HG03342 (cell line): ENCODE data around the gene CARD6.
A peak's percentile ranks its signal among the peaks of the same experiment; 100 is the strongest.
"Not testable (repeated sequence)": the region's sequence is repeated elsewhere in the genome, so short reads cannot be mapped to it uniquely, and the experiment has no call there.

ENCODE experiments used
- ATAC-seq: cut with Tn5 transposase; IDR thresholded peaks from one replicate; pipeline ENCODE4 v1.9.1; 2021; ENCODE audit warnings: mild to moderate bottlenecking, moderate library complexity; ENCODE audit not compliant: unreplicated experiment

CARD6 gene

DNA sequence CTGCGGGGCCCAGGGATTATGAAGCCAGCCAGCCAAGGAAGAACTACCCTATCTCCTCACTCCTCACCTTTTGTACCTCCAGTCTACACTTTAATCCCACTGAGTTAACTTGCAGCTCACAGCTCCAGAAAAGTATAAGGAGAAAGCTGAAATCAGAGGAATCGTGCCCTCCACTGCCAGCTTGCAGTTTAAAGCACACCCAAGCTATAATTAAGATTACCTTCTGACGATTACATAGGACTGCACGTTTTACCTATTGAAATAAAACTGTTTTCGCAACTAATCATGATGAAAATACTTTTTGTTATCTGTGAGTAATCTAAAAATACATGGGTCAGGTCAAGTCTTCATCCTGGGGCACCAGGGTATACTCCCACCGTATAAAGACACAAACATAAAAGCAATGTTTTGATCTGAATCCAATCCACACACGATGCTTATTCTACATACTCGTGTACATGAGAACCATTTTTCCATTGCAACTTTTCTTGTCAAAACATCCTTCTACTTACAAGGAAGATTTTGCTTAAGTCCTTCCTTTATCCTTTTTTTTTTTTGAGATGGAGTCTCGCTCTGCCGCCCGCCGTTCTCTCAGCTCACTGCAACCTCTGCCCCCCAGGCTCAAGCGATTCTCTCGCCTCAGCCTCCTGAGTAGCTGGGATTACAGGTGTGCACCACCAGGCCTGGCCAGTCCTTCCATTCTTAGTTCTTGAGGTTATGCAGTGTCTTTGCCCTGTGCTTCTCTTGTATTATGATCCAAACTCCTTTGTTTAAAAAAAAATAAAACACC lies 13.8 kb upstream of the CARD6 start:
- ATAC-seq, result no peak

DNA sequence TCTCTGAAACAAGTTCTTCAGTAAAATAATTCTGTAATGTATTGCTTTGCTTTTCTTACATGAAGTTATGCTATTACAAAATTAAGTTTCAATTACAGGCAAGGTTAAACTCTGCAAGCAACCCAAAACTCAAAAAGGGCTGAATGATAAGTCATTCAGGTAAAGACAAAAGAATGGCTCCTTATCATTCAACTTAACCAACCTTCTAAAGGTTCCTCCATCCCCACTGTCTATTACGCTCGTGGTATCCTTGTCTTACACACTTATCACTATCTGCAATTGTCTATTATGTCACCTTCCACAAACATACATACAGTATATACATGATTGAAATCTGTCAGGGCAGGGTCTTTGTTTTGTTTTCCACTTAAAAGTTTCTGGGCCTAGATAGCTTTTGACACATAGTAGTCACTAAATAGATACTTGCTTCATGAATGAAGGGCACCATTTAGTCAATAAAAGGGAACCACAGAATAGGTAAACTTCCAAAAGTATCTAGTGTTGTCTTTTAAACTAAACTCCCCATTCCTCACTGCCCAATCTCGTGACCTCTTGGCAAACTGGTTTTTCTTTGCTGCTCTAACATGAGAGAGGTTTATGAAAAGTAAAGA lies 13.0 kb upstream of the CARD6 start:
- no peak for ATAC-seq

DNA sequence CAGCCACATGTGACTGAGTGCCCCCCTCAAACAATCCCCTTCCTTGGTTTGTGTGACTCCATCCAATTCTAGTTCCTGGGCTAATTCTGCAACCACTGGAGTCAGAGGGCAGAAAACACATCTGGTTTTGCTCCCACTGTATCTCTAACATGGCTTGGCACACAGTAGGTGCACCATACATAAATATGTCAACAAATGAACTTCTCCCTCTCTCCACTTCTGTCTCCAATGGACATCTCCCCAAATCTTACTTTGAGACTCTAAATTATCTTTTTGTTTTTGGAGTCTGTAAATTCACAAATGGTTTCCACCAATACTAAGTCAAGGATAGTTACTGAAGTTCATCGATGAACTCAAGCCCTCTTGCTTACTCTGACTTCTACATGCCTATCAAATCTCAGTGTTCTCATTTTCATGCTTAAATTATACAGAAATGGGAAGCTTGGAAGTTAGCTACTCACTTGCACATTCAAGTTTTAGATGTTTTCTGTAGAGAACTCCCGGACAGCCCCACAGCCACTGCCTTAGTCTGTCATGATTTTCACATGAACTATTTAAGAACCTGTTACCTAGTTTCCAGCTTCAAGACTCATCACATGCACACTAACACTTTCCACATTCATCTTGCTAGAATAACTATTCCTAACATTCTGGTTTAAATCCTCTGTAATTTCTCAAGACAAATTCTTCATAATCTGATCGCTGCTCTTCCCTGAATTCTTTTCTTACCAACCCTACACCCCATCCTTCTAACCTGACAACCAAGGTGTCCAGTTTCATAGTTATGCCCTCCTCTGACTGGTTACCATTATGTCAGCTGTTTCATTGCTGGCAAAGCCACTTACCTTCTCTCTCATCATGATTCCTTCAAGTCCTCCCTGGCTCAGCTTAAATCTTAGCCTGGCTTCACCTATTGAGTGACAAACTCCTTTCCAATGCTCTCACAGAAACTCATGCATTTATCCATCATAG lies 12.2 kb upstream of the CARD6 start:
- no peak for ATAC-seq

DNA sequence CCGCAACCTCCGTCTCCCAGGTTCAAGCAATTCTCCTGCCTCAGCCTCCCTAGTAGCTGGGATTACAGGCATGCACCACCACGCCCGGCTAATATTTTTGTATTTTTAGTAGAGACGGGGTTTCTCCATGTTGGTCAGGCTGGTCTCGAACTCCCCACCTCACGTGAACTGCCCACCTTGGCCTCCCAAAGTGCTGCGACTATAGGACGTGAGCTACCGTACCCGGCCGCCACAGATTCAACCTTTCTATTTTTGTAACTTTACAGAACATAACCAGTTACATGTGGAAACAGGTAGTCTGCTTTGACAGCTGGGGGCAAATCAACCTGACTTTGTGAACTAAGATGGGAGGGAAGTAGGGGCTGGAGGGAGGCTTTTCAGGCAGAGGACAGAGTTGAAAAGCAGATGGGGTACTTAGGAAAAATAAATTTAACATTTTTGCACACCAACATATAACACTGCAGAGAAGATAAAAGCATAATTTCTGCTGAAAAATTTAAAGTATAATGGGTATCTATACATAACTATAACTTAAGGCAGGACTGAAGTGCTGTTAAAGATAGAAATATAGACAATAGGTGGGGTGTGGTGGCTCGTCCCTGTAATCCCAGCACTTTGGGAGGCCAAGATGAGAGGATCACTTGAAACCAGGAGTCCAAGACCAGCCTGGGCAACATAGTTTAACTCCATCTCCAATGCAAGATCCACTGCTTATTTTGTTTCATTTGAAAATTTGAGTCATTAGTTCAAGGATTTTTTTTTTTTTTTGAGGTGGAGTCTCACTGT lies 11.2 kb upstream of the CARD6 start:
- ATAC-seq, result no peak

DNA sequence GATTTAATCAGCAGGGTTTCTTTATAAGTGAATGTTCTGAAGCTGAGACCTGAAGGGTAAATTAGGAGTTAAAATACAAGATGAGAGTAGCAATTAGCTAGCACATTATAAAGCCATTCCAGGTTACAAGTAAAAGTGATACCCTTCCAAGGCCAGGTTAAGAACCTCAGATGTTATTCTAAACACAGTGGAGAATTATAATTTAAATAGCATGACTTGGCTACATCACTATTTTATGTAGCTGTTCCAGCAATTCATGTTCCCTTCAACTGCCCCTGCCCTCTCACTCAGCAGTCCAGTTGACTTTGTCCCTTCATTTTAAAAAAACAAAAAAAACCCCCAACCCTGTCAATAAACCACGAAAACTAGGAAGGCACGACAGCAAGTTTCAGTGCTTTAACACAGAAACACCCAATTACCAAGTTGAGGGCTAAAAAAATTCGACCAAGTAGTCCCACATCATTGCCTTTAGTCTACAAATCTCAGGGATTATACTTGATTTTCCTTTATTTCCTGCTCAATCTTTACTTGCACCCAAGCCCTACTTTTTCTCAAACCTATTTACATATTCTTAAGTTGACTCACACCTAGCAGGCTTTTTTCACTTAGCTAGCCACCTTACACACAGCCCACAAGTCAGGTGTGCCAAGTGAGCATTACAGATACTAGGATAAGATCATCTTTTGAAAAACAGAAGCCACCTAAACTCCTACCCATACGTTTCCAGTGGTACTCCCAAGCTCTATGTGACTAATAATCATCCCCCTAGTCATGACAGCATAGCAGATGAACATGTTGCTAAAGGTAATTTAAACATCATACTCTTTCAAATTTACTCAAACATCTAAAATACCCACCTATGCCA lies 9.6 kb upstream of the CARD6 start:
- ATAC-seq, result no peak

DNA sequence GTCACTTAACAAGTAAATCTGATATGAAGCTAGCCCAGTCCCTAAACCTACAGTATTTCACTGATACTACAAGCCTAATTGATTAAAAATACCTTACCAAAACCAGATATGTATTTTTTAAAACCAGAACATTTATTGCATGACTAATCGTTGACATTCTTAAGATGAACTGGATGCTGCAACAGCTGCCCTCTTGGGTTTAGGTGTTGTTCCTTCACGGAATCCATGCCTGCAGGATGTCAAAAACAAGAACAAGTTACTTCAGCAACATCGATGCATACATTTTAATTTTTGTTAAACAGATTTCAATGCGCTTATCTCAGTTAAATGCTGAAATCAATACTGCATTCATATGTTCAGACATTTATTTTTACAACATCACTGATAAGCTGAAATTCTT lies 8.8 kb upstream of the CARD6 start:
- ATAC-seq, result no peak

DNA sequence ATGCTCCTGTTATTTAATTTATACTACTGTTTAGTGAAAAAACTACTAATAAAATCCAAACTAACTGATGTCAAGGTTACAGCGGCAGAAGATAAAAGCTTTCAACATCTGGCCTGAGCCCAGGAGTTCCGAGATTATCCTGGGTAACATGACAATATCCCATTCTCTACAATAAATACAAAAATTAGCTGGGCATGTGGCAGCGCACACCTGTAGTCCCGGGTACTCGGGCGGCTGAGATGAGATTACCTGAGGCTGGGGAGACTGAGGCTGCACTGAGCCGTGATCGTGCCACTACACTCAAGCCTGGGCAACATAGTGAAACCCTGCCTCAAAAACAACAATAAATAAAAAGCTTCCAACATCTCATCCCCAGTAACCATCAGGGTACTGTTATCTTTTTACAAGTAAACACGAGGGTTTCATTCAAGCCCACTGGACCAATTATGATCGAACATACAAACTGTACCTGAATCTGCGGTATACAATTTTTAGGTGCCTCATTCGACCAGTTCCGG lies 7.4 kb upstream of the CARD6 start:
- no peak for ATAC-seq

DNA sequence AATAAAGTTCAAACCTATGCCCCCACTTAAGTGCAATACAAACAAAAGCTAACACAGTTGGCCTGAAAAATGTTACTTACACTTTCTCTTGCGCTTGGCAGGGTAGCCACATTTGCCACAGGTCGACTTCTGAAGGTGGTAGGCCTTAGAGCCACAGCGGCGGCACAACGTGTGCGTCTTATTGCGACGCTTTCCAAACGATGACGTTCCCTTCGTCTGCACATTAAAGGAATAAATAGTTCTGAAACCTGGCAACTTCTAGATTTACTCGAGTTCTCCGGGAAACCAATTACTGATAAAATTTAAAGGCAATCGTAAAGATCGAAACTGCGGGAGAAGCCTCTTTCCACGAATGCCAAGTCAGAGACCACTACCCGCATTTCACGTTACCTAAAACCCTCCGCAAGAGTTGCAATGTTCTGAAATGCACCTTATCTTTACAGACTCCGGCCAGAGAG lies 6.7 kb upstream of the CARD6 start:
- no peak for ATAC-seq

DNA sequence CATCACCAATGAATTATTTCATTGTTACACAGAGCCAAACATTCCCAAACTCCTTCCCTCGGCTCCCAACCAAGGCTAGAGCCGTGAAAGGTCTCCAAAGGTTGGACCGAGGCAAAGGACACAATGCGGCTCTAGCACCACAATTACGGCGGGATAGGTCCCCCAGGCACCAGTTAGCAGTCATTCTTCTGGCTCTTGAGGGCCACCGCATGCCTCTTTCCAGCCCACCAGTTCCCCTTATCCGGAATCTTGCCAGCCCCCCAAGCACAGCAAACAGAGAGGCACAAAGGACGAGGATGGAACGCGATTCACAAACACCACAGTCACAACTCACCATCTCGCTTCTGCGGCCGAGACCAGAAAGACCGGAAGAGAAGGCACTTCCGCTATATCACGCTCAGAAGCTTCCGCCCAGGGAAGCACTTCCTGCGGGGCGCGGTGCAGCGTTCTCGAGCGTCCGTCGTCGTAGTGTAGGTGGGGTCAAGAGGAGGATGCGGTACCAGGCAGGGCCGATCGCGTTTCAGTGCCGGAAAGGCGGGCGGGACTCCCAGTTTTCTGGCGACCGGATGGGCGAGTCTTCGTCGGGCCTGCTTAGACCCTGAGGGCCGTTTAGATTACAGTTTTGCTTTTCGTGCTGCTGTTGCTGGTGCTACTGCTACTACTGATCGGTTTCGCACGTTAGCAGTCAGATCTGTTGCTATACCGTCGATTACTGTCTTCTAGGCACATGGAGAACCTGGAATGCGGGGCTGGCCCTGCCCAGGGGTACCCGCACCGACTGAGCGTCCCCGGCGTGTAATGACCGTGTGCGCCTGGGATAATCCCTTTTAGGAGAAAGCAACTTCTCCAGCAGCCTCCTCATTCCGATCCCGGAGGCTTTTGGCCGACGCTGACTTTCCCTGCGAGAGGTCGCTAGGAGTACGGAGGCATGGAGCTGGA lies 6.0 kb upstream of the CARD6 start, which contains the start of gene RPL37:
RPL37 (minus strand) TSS at position 374 of the 939 bp plus-strand sequence; CDS start at position 337, 37 bp downstream.
- ATAC-seq, result peak; percentile 96

DNA sequence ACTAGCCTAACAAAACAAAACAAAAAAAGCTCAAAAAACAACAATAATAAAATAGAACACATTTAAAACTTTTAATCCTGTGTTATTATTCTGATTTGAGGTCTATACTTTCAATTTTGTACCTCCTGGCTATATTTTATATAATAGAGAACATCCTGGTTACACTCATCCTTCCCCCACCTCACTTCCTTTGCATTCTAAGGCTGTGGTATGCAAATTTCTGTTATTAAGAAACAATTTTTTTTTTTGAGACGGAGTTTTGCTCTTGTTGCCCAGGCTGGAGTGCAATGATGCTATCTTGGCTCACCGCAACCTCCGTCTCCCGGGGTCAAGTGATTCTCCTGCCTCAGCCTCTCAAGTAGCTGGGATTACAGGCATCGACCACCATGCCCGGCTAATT lies 3.1 kb upstream of the CARD6 start:
- ATAC-seq, result no peak

DNA sequence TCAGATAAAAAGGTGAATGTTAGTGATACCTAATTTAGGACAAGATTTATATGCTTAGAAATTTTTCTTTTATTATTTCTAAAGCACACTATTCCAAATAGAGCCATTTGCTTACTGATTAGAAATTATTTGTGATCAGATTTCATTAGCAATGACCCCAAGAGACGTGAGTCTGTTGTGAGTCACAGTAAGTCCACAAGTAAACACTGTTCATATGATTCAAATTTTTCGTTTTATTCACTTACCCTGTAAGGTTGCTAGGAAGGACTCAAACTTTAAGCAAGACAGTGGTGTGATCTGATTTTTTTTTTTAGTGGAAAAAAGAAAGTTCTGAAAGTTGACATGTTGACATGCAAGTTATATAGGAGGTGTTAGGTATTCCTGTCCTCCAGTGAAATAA lies 1.2 kb downstream of the CARD6 start:
- ATAC-seq, result no peak

DNA sequence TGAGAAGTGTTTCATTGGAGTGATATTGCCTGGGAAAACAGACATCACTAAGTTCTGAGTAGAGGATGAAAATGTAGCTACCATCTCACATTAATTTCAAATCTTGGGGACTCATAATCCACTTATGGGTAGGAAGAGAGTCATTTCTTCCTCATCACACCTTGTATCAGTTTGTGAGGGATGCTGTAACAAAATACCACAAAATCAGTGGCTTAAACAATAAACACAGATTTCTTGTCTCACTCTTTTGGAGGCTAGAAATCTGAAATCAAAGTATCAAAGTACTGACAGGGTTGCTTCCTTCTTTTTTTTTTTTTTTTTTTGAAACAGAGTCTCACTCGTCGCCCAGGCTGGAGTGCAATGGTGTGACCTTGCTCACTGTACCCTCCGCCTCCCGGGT lies 3.4 kb downstream of the CARD6 start:
- ATAC-seq, result no peak

DNA sequence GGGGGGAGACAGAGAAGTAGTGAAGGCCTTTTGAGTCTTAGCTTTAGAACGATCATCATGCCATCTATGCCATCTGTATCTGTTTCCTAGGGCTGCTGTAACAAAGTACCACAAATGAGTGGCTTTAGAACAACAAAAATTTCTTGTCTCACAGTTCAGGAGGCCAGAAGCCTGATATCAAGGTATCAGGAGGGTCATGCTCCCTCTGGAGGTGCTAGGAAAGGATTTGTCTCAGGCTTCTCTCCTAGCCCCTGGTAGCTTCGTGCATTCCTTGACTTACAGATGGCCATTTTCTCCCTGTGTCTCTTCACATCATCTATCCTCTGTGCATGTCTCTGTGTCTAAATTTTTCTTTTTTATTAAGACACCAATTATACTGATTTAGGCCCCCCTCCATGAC lies 5.2 kb downstream of the CARD6 start:
- ATAC-seq, result no peak

DNA sequence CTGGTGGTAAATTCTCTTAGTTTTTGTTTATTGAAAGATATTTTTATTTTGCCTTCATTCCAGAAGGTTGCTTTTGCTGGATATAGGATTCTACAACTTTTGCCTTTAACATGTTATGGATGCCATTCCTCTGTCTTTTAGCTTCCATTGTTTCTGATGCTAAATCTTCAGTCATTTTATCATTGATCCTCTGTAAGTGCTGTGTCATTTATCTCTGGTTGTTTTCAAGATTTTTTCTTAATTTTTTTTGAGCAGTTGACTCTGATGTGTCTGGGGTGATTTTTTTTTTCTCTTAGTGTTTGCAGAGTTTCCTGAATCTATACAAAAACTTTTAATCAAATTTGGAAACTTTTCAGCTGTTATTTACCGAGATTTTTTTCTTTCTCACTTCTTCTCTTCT lies 6.4 kb downstream of the CARD6 start:
- no peak for ATAC-seq

DNA sequence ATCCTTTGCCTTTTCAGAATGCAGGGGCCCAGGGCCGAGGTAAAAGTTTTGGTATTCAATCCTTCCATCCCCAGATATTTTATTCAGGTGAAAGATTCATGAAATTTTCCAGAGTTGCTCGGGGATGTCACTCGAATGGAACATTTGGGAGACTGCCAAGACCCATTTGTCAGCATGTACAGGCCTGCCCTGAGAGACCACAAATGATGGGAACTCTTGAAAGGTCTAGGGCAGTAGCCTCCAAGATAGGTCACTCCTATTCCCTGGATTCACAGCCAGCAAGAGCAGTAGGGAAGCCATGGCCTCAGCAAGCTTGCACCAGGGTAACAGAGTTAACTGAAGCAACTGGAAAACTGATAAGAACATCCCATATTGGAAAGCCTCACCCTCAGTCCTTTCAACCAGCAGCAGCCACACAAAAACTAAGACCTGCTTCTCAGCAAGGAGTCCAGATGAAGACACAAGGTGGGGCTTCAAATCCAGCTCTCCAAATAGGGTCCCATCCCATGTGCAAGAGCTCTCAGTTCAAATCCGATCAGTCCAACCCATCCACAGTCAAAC lies 12.5 kb downstream of the CARD6 start:
- no peak for ATAC-seq

DNA sequence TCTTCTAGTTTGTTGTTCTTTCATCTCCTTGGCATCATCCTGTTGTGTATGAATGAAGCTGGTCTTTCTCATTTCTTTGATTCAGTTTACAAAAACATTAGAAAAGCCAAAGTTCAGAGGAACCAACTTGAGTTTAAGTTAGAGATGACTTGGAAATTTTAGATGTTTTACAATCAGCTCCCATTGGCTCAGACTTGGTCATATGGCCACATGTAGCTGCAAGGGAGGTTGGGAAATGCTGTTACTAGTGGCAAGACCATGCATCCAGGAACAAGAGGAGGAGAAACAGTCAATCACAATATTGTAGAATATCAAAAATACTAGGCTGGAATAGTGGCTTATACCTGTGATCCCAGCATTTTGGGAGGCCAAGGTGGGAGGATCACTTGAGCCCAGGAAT lies 19.5 kb downstream of the CARD6 start:
- no peak for ATAC-seq

DNA sequence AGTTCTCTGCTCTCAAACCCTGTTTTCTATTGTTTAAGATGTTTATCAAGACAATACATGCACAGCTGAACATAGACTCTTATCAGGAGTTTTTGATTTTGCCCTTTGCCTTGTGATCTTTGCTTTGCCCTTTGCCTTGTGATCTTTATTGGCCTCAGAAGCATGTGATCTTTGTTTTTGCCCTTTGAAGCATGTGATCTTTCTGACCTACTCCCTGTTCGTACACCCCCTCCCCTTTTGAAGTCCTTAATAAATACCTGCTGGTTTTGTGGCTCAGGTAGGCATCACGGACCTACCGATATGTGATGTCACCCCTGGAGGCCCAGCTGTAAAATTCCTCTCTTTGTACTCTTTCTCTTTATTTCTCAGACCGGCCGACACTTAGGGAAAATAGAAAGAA lies 23.8 kb downstream of the CARD6 start:
- ATAC-seq, result not testable (repeated sequence)

DNA sequence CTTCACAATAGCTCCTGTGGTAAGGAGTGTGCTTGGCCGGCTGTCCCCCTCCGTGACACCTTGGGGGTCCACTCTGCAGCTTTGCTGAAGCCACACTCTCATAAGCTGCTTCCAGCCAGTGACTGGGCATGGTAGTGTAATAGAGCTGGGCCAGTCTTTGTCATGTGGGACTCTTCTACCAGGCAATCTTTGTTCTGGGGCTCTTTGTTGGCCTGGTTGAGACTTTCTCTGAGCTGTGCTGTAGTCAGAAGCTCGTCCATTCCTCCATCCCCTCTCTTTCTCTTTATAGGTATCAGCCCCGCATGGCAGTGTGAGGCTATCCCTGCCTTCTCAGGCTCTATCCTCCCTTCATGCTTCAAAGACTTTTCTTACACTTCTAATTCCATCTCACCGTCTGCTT lies 25.7 kb downstream of the CARD6 start:
- ATAC-seq, result no peak
